ENCODE data around the gene EIF5A2.
"Not testable (repeated sequence)": the region's sequence is repeated elsewhere in the genome, so short reads cannot be mapped to it uniquely, and the experiment has no call there.

Gene EIF5A2

GRCh38 chr3:170908235-170909116 is at the start of gene EIF5A2:
TSS of gene EIF5A2 (minus strand) at chr3:170908637. CDS start at chr3:170907806, 831 bp downstream.
- peak; percentile 92 to 94 for DNase-seq

GRCh38 chr3:170956647-170957046 is 48.2 kb upstream of the EIF5A2 start:
- DNase-seq = no peak

- no peak for DNase-seq
These were observed 45.3 kb upstream of the EIF5A2 start for GRCh38 chr3:170953736-170954135.

- DNase-seq = no peak
These were observed 44.8 kb upstream of the EIF5A2 start for GRCh38 chr3:170953229-170953628.

- DNase-seq = no peak
These were observed 40.8 kb upstream of the EIF5A2 start for GRCh38 chr3:170949211-170949610.

GRCh38 chr3:170947018-170947769 is 38.8 kb upstream of the EIF5A2 start:
- DNase-seq = no peak

- no peak for DNase-seq
These were observed 33.6 kb upstream of the EIF5A2 start for GRCh38 chr3:170942011-170942410.

- DNase-seq = no peak
These were observed 33.1 kb upstream of the EIF5A2 start for GRCh38 chr3:170941551-170941950.

- not testable (repeated sequence) for DNase-seq
These were observed 24.6 kb upstream of the EIF5A2 start for GRCh38 chr3:170933039-170933438.

GRCh38 chr3:170923553-170923952 is 15.1 kb upstream of the EIF5A2 start:
- DNase-seq = not testable (repeated sequence)

- DNase-seq = no peak
These were observed 10.3 kb upstream of the EIF5A2 start for GRCh38 chr3:170918715-170919114.

- DNase-seq = no peak
These were observed 6.3 kb upstream of the EIF5A2 start for GRCh38 chr3:170914690-170915089.

- no peak for DNase-seq
These were observed 5.8 kb upstream of the EIF5A2 start for GRCh38 chr3:170914212-170914611.

- DNase-seq = no peak
These were observed 2.6 kb upstream of the EIF5A2 start for GRCh38 chr3:170911051-170911450.

- no peak for DNase-seq
These were observed 2.1 kb upstream of the EIF5A2 start for GRCh38 chr3:170910542-170910941.

GRCh38 chr3:170909129-170909903 is 879 bp upstream of the EIF5A2 start:
- no peak for DNase-seq

- peak in 1 of 2 donors; percentile 1 for DNase-seq
These were observed 701 bp downstream of the EIF5A2 start for GRCh38 chr3:170907637-170908234.

- DNase-seq = no peak
These were observed 2.6 kb downstream of the EIF5A2 start for GRCh38 chr3:170905862-170906261.

- DNase-seq = no peak
These were observed 5.3 kb downstream of the EIF5A2 start for GRCh38 chr3:170903123-170903522.

GRCh38 chr3:170899455-170899854 is 9.0 kb downstream of the EIF5A2 start:
- DNase-seq = no peak

GRCh38 chr3:170897978-170898377 is 10.5 kb downstream of the EIF5A2 start:
- no peak for DNase-seq

- not testable (repeated sequence) for DNase-seq
These were observed 11.2 kb downstream of the EIF5A2 start for GRCh38 chr3:170897199-170897598.

- DNase-seq = no peak
These were observed 11.7 kb downstream of the EIF5A2 start for GRCh38 chr3:170896781-170897180.

Data from stimulated activated CD4-positive, alpha-beta T cell treated with anti-CD3 and anti-CD28 coated beads, Interleukin-2, amount 100 ng/mL, for 48 hours (primary cell).